GM23338 (cell line): ENCODE data around the gene CZIB. TPM values are rescaled to one million over a fixed set of nuclear protein-coding genes. Genes with fewer than 3 reads are reported as not detected.

ENCODE experiments used
- ATAC-seq: fragments of 200-7000 bp; cut with Tn5 transposase; 3 replicates; pipeline ENCODE4 v1.9.1; 2020
- DNase-seq: peaks from one replicate; pipeline ENCODE4 v3.0.0-alpha.2; 2015; ENCODE audit warnings: low spot score
- H2AFZ ChIP-seq: fragments of 200-600 bp; sonication (generic); 2 replicates; pipeline ENCODE4 v1.8.0; 2016; ENCODE audit warnings: antibody characterized with exemption, mild to moderate bottlenecking, moderate library complexity
- H3F3A ChIP-seq: fragments of 200-600 bp; sonication (generic); replicated peaks from 2 replicates; pipeline ENCODE4 v1.8.0; 2017; ENCODE audit warnings: antibody characterized with exemption, mixed run types, low read depth
- H3K27ac ChIP-seq: fragments of 200-600 bp; sonication (generic); 2 replicates; pipeline ENCODE4 v1.6.1; 2016; ENCODE audit warnings: low read depth
- H3K27me3 ChIP-seq: fragments of 200-600 bp; sonication (generic); 2 replicates; pipeline ENCODE4 v1.8.0; 2016; ENCODE audit warnings: mild to moderate bottlenecking, mixed run types, moderate library complexity; ENCODE audit not compliant: insufficient read depth
- H3K36me3 ChIP-seq: fragments of 200-600 bp; sonication (generic); 2 replicates; pipeline ENCODE4 v1.8.0; 2016; ENCODE audit warnings: mild to moderate bottlenecking; ENCODE audit not compliant: insufficient read depth
- H3K4me1 ChIP-seq: fragments of 200-600 bp; sonication (generic); 2 replicates; pipeline ENCODE4 v1.8.0; 2016; ENCODE audit warnings: mild to moderate bottlenecking, moderate library complexity; ENCODE audit not compliant: insufficient read depth
- H3K4me2 ChIP-seq: fragments of 200-600 bp; sonication (generic); 2 replicates; pipeline ENCODE4 v1.7.1; 2017; ENCODE audit warnings: mixed run types
- H3K4me3 ChIP-seq: fragments of 200-600 bp; sonication (generic); 2 replicates; pipeline ENCODE4 v1.6.1; 2016; ENCODE audit warnings: mixed run types
- H3K79me2 ChIP-seq: fragments of 200-600 bp; sonication (generic); replicated peaks from 2 replicates; pipeline ENCODE4 v1.8.0; 2017; ENCODE audit warnings: mild to moderate bottlenecking; ENCODE audit not compliant: insufficient read depth
- H3K9me2 ChIP-seq: fragments of 200-600 bp; sonication (generic); 2 replicates; pipeline ENCODE4 v1.8.0; 2017; ENCODE audit not compliant: insufficient read depth
- H4K20me1 ChIP-seq: fragments of 200-600 bp; sonication (generic); replicated peaks from 2 replicates; pipeline ENCODE4 v1.8.0; 2017; ENCODE audit warnings: mild to moderate bottlenecking; ENCODE audit not compliant: insufficient read depth
- H3K27ac Mint-ChIP-seq: 2 replicates; pipeline ENCODE4 v1.8.0; 2020; ENCODE audit warnings: inconsistent platforms, mild to moderate bottlenecking, moderate library complexity, mixed read lengths
- H3K27me3 Mint-ChIP-seq: 3 replicates; pipeline ENCODE4 v1.8.0; 2022; ENCODE audit warnings: low read depth, mild to moderate bottlenecking, moderate library complexity, mixed read lengths, inconsistent platforms; ENCODE audit not compliant: insufficient read depth, poor library complexity
- H3K36me3 Mint-ChIP-seq: 3 replicates; pipeline ENCODE4 v1.8.0; 2021; ENCODE audit warnings: low read depth, mild to moderate bottlenecking, inconsistent platforms, moderate library complexity, mixed read lengths
- H3K4me1 Mint-ChIP-seq: 3 replicates; pipeline ENCODE4 v1.8.0; 2020; ENCODE audit warnings: mild to moderate bottlenecking, inconsistent platforms, mixed read lengths
- H3K4me3 Mint-ChIP-seq: 3 replicates; pipeline ENCODE4 v1.8.0; 2021; ENCODE audit warnings: moderate library complexity, mild to moderate bottlenecking, inconsistent platforms, mixed read lengths
- H3K9me3 Mint-ChIP-seq: 3 replicates; pipeline ENCODE4 v1.8.0; 2020; ENCODE audit warnings: moderate library complexity, mild to moderate bottlenecking, inconsistent platforms, mixed read lengths
- CREB1 ChIP-seq: fragments of 250-450 bp; sonication (Bioruptor Pico); IDR thresholded peaks from 2 replicates; pipeline ENCODE4 v1.5.0; 2020; ENCODE audit warnings: low read depth, mild to moderate bottlenecking, moderate library complexity
- ETS1 ChIP-seq: IDR thresholded peaks from 2 replicates; pipeline ENCODE4 v1.6.1; 2016; ENCODE audit warnings: antibody characterized with exemption
- EZH2 ChIP-seq: fragments of 200-600 bp; sonication (generic); IDR thresholded peaks from one replicate; pipeline ENCODE4 v1.8.0; 2017; ENCODE audit warnings: antibody characterized with exemption, mild to moderate bottlenecking, low read depth; ENCODE audit not compliant: unreplicated experiment
- EZH2phosphoT487 ChIP-seq: fragments of 200-600 bp; sonication (generic); IDR thresholded peaks from one replicate; pipeline ENCODE4 v1.8.1; 2018; ENCODE audit warnings: antibody characterized with exemption; ENCODE audit not compliant: unreplicated experiment
- JUNB ChIP-seq: IDR thresholded peaks from one replicate; pipeline ENCODE4 v1.6.1; 2016; ENCODE audit warnings: antibody characterized with exemption; ENCODE audit not compliant: unreplicated experiment
- NANOG ChIP-seq: IDR thresholded peaks from 2 replicates; pipeline ENCODE4 v1.6.1; 2016; ENCODE audit warnings: antibody characterized with exemption, borderline replicate concordance
- POLR2AphosphoS5 ChIP-seq: IDR thresholded peaks from 2 replicates; pipeline ENCODE4 v1.6.1; 2016; ENCODE audit warnings: antibody characterized with exemption, low read depth
- STAT1 ChIP-seq: IDR thresholded peaks from one replicate; pipeline ENCODE4 v1.6.1; 2016; ENCODE audit warnings: antibody characterized with exemption; ENCODE audit not compliant: unreplicated experiment
- ZNF114 ChIP-seq: fragments of 250-450 bp; sonication (Bioruptor Pico); IDR thresholded peaks from 2 replicates; pipeline ENCODE4 v1.5.0; 2020; ENCODE audit warnings: mild to moderate bottlenecking, moderate library complexity
- ZNF331 ChIP-seq: fragments of 250-450 bp; sonication (Bioruptor Pico); IDR thresholded peaks from 2 replicates; pipeline ENCODE4 v1.5.0; 2020; ENCODE audit warnings: low read depth, mild to moderate bottlenecking, moderate library complexity
- ZNF462 ChIP-seq: fragments of 250-450 bp; sonication (Bioruptor Pico); IDR thresholded peaks from 2 replicates; pipeline ENCODE4 v1.5.0; 2020; ENCODE audit warnings: mild to moderate bottlenecking, moderate library complexity
- polyA plus RNA-seq: library from polyadenylated mRNA; unstranded; fragments of >200 nt; fragmentation: Nextera tagmentation; extraction: Ambion mirVana; gene quantifications from 2 replicates; pipeline ENCODE4 v1.2.1, GENCODE V29; 2016
- total RNA-seq: library from RNA; depleted of rRNA; stranded (reverse); fragments of >200 nt; shearing (Covaris generic); gene quantifications from 2 replicates; pipeline ENCODE4 v1.2.3, GENCODE V29; 2014
- TF ChIP-seq, protein P1 (sequence below), 2 experiments: fragments of 200-600 bp in 1 of 2; sonication (generic) in 1 of 2; conservative IDR thresholded peaks; 2 replicates each; pipeline versions ENCODE4 v1.5.1 to v1.6.1; 2016 to 2017; ENCODE audit warnings: antibody characterized with exemption in 2 of 2, low read depth in 2 of 2, mild to moderate bottlenecking in 2 of 2, moderate library complexity in 1 of 2
- TF ChIP-seq, protein P2 (sequence below): IDR thresholded peaks from one replicate; pipeline ENCODE4 v1.6.1; 2018; ENCODE audit warnings: antibody characterized with exemption; ENCODE audit not compliant: unreplicated experiment

CZIB gene
- total and polyA plus RNA-seq, 2 experiments from 2014 or later = 59.8 to 84.1 TPM

DNA sequence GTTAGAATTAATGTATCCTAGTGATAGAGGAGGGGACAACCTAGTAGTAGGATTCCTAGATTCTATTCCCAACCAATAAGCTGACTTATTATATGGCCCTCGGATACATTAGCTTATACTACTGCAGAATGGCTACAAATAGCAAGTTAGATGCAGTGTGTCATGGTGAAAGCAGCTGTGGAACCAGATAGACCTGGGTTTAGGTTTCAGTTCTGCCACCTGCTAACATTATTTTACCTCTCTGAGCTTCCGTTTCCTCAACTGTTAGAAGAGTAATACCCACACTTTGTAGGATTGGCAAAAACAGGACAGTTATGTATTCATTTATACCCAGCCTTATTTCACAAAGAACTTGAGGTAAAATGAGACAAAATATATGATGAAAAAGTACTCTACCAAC lies 39.5 kb upstream of the CZIB start:
- H4K20me1 ChIP-seq = peaks cover 18% of the 10 kb centered on the region
- H3F3A ChIP-seq = peaks cover 6% of the 10 kb centered on the region
- H2AFZ ChIP-seq = no peak overlapping the region
- Mint-ChIP-seq H3K27ac (no peak overlapping the region), H3K4me1 (no peaks in the 10 kb centered on the region), H3K4me3 (no peak overlapping the region), H3K36me3 (peaks cover 97% of the 10 kb centered on the region), H3K9me3 (no peaks in the 10 kb centered on the region), H3K27me3 (peaks cover 6% of the 10 kb centered on the region)
- TF ChIP-seq ZNF114 (CRISPR knock-in tag) = no peak
- no peak for TF ChIP-seq ETS1
- TF ChIP-seq STAT1 = no peak
- no peak for TF ChIP-seq EZH2phosphoT487
- no peak for TF ChIP-seq POLR2AphosphoS5
- no peak for TF ChIP-seq ZNF462 (CRISPR knock-in tag)
- no peak for TF ChIP-seq ZNF331 (CRISPR knock-in tag)
- TF ChIP-seq, protein P1, sequence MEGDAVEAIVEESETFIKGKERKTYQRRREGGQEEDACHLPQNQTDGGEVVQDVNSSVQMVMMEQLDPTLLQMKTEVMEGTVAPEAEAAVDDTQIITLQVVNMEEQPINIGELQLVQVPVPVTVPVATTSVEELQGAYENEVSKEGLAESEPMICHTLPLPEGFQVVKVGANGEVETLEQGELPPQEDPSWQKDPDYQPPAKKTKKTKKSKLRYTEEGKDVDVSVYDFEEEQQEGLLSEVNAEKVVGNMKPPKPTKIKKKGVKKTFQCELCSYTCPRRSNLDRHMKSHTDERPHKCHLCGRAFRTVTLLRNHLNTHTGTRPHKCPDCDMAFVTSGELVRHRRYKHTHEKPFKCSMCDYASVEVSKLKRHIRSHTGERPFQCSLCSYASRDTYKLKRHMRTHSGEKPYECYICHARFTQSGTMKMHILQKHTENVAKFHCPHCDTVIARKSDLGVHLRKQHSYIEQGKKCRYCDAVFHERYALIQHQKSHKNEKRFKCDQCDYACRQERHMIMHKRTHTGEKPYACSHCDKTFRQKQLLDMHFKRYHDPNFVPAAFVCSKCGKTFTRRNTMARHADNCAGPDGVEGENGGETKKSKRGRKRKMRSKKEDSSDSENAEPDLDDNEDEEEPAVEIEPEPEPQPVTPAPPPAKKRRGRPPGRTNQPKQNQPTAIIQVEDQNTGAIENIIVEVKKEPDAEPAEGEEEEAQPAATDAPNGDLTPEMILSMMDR (conservative IDR thresholded peaks at IDR 0.05; ENCODE audit: low read depth in 2 of 2) = no peak
- no peak for TF ChIP-seq CREB1
- no peak for TF ChIP-seq JUNB
- TF ChIP-seq, protein P2, sequence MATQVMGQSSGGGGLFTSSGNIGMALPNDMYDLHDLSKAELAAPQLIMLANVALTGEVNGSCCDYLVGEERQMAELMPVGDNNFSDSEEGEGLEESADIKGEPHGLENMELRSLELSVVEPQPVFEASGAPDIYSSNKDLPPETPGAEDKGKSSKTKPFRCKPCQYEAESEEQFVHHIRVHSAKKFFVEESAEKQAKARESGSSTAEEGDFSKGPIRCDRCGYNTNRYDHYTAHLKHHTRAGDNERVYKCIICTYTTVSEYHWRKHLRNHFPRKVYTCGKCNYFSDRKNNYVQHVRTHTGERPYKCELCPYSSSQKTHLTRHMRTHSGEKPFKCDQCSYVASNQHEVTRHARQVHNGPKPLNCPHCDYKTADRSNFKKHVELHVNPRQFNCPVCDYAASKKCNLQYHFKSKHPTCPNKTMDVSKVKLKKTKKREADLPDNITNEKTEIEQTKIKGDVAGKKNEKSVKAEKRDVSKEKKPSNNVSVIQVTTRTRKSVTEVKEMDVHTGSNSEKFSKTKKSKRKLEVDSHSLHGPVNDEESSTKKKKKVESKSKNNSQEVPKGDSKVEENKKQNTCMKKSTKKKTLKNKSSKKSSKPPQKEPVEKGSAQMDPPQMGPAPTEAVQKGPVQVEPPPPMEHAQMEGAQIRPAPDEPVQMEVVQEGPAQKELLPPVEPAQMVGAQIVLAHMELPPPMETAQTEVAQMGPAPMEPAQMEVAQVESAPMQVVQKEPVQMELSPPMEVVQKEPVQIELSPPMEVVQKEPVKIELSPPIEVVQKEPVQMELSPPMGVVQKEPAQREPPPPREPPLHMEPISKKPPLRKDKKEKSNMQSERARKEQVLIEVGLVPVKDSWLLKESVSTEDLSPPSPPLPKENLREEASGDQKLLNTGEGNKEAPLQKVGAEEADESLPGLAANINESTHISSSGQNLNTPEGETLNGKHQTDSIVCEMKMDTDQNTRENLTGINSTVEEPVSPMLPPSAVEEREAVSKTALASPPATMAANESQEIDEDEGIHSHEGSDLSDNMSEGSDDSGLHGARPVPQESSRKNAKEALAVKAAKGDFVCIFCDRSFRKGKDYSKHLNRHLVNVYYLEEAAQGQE = no peak
- no peak for TF ChIP-seq NANOG
- no peak for TF ChIP-seq EZH2
- no peaks in the 10 kb centered on the region for H3K27me3 ChIP-seq
- H3K4me2 ChIP-seq = no peak overlapping the region
- no peaks in the 10 kb centered on the region for H3K79me2 ChIP-seq
- H3K4me3 ChIP-seq = no peak overlapping the region
- ATAC-seq (no peak), DNase-seq (no peak)
- no peaks in the 10 kb centered on the region for H3K4me1 ChIP-seq
- no peak overlapping the region for H3K27ac ChIP-seq
- H3K36me3 ChIP-seq = peaks cover 73% of the 10 kb centered on the region
- no peaks in the 10 kb centered on the region for H3K9me2 ChIP-seq
